Ovary (tissue), 3 donors: ENCODE measurements around the gene MED15.

Source experiments
- EP300 ChIP-seq: sonication (generic); formaldehyde crosslinking; IDR thresholded peaks from one replicate; pipeline ENCODE4 v1.6.1; 2017; ENCODE audit warnings: antibody characterized with exemption
- POLR2A ChIP-seq: fragments of 450-650 bp; IDR thresholded peaks from one replicate; pipeline ENCODE4 v1.6.1; 2017; ENCODE audit warnings: antibody characterized with exemption, mild to moderate bottlenecking, moderate library complexity
- TF ChIP-seq, protein P1 (sequence below), 3 donors: fragments of 450-650 bp in 2 of 3; fragments of 200-600 bp in 1 of 3; IDR thresholded peaks; one replicate each; pipeline versions ENCODE4 v1.5.1 to v1.8.0; 2016 to 2022; ENCODE audit warnings: antibody characterized with exemption in 3 of 3, mild to moderate bottlenecking in 1 of 3
- donor health status: DM: no; HTN: no; CAD: no.

DNA sequence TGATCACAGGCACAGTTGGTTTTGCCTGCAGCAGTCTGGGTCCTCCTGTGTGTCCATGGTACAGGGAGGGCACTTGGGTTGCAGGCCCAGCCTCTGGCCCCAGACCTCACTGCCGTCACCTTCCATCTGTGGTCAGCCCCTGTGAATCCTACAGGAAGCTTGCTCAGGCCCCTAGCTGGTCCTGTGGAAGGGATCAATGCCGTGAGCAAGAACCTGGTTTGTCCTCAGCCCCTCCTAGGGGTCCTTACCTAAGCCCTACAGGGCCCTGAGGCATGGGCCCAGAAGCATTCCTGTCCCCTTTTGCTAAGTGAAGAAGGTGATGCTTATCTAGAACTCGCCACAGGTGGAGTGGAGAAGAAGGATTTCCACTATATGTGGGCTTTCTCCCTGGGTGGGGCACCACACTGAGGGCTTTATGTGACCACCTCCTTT lies 29.9 kb downstream of the MED15 start:
- TF ChIP-seq, protein P1, sequence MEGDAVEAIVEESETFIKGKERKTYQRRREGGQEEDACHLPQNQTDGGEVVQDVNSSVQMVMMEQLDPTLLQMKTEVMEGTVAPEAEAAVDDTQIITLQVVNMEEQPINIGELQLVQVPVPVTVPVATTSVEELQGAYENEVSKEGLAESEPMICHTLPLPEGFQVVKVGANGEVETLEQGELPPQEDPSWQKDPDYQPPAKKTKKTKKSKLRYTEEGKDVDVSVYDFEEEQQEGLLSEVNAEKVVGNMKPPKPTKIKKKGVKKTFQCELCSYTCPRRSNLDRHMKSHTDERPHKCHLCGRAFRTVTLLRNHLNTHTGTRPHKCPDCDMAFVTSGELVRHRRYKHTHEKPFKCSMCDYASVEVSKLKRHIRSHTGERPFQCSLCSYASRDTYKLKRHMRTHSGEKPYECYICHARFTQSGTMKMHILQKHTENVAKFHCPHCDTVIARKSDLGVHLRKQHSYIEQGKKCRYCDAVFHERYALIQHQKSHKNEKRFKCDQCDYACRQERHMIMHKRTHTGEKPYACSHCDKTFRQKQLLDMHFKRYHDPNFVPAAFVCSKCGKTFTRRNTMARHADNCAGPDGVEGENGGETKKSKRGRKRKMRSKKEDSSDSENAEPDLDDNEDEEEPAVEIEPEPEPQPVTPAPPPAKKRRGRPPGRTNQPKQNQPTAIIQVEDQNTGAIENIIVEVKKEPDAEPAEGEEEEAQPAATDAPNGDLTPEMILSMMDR (IDR thresholded peaks at IDR 0.05): no peak
- no peak for TF ChIP-seq POLR2A
- no peak for TF ChIP-seq EP300
